PC-3 (cell line): ENCODE measurements around the gene SLC36A1. TPM values are rescaled to one million over a fixed set of nuclear protein-coding genes. Genes with fewer than 3 reads are reported as not detected.
A peak's percentile ranks its signal among the peaks of the same experiment; 100 is the strongest.

Experiments
- ATAC-seq: fragments of 200-7000 bp; cut with Tn5 transposase; 2 replicates; pipeline ENCODE4 v1.9.1; 2020; ENCODE audit warnings: mild to moderate bottlenecking, moderate library complexity
- BruUV-seq: library from RNA; stranded (reverse); fragments of 400-500 nt; replicated peaks from 2 replicates; lab custom pipeline; 2021; lab: Mats Ljungman, UMichigan
- CTCF ChIA-PET: fragments of 300-600 bp; sonication (Branson Sonifier 250); formaldehyde crosslinking; loops from one replicate; lab custom pipeline; 2022; ENCODE audit warnings: antibody characterized with exemption; lab: Charles Lee
- POLR2A ChIA-PET: fragments of 300-600 bp; sonication (Branson Sonifier 250); formaldehyde crosslinking; loops from one replicate; lab custom pipeline; 2022; ENCODE audit warnings: antibody characterized with exemption; ENCODE audit not compliant: unreplicated experiment; lab: Charles Lee
- DNase-seq: peaks from one replicate; pipeline ENCODE4 v3.0.0-alpha.2; 2015
- H2AFZ ChIP-seq: fragments of 300-600 bp; sonication (generic); 2 replicates; pipeline ENCODE4 v1.6.0; 2016; ENCODE audit warnings: antibody characterized with exemption, low read length
- H3F3A ChIP-seq: fragments of 300-600 bp; sonication (generic); one replicate; pipeline ENCODE4 v1.6.0; 2017; ENCODE audit warnings: antibody characterized with exemption, low read length, control low read depth, mild to moderate bottlenecking; ENCODE audit not compliant: unreplicated experiment
- H3K27ac ChIP-seq: fragments of 300-600 bp; sonication (generic); 2 replicates; pipeline ENCODE4 v1.5.1; 2016; ENCODE audit warnings: mild to moderate bottlenecking, low read length
- H3K27me3 ChIP-seq: fragments of 300-600 bp; sonication (generic); 2 replicates; pipeline ENCODE4 v1.6.1; 2016; ENCODE audit warnings: low read length, mixed read lengths
- H3K36me3 ChIP-seq: fragments of 300-600 bp; sonication (generic); 2 replicates; pipeline ENCODE4 v1.6.1; 2016; ENCODE audit warnings: low read depth, mixed run types, low read length, mixed read lengths
- H3K4me1 ChIP-seq: fragments of 300-600 bp; sonication (generic); 2 replicates; pipeline ENCODE4 v1.5.1; 2016; ENCODE audit warnings: low read length; ENCODE audit not compliant: insufficient read depth
- H3K4me2 ChIP-seq: fragments of 300-600 bp; sonication (generic); 2 replicates; pipeline ENCODE4 v1.6.0; 2016; ENCODE audit warnings: low read length
- H3K4me3 ChIP-seq: fragments of 300-600 bp; sonication (generic); 2 replicates; pipeline ENCODE4 v1.5.1; 2016; ENCODE audit warnings: mild to moderate bottlenecking, low read length, mixed read lengths
- H3K79me2 ChIP-seq: fragments of 300-600 bp; sonication (generic); 2 replicates; pipeline ENCODE4 v1.6.1; 2017; ENCODE audit warnings: low read length, mixed read lengths
- H3K9ac ChIP-seq: fragments of 300-600 bp; sonication (generic); 2 replicates; pipeline ENCODE4 v1.6.0; 2016; ENCODE audit warnings: mild to moderate bottlenecking, low read length
- H3K9me2 ChIP-seq: fragments of 300-600 bp; sonication (generic); replicated peaks from 2 replicates; pipeline ENCODE4 v1.6.1; 2016; ENCODE audit warnings: mixed run types, low read length, mixed read lengths
- H3K9me3 ChIP-seq: fragments of 300-600 bp; sonication (generic); 2 replicates; pipeline ENCODE4 v1.6.1; 2016; ENCODE audit warnings: low read length, mixed read lengths
- H4K20me1 ChIP-seq: fragments of 300-600 bp; sonication (generic); 2 replicates; pipeline ENCODE4 v1.6.1; 2016; ENCODE audit warnings: low read length, mixed read lengths
- CTCF ChIP-seq: fragments of 300-600 bp; sonication (generic); conservative IDR thresholded peaks from 2 replicates; pipeline ENCODE4 v1.5.1; 2017; ENCODE audit warnings: antibody characterized with exemption, low read depth, mild to moderate bottlenecking, low read length
- EZH2 ChIP-seq: fragments of 300-600 bp; sonication (generic); IDR thresholded peaks from one replicate; pipeline ENCODE4 v1.6.1; 2017; ENCODE audit warnings: antibody characterized with exemption, mild to moderate bottlenecking, low read length; ENCODE audit not compliant: unreplicated experiment
- EZH2phosphoT487 ChIP-seq: fragments of 300-600 bp; sonication (generic); IDR thresholded peaks from 2 replicates; pipeline ENCODE4 v1.6.1; 2018; ENCODE audit warnings: mild to moderate bottlenecking, antibody characterized with exemption, low read length, borderline replicate concordance
- intact Hi-C: fragments of 100-400 bp; cut with micrococcal nuclease; formaldehyde crosslinking; loops from 2 replicates; pipeline ENCODE4 v1.9.0; 2023
- total RNA-seq: library from RNA; depleted of rRNA; stranded (reverse); fragments of >200 nt; gene quantifications from 2 replicates; pipeline ENCODE4 v1.2.3, GENCODE V29; 2014

Gene SLC36A1
- total RNA-seq, 1 experiment from 2014 or later, result 3.6 TPM

DNA sequence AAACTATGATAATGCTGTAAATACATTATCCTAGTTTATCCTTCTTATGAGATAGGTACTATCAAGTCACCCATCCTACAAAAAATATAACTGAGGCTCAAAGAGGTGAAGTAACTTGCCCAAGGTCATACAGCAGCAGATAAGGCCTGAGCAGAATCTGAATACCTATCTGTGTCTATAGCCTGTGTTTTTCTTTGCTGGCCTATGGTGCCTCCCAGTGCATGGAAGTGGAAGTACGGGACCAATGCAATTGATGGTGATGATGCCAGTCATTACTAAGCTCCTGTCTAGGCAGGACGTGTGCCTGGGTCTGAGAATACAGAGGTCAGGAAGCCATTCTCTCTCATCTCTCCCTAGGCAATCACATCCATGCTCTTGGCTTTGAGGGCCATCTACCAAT lies 75.9 kb downstream of the SLC36A1 start:
- Histone ChIP-seq H2AFZ (no peak overlapping the region), H3K79me2 (no peaks in the 10 kb centered on the region), H4K20me1 (no peaks in the 10 kb centered on the region), H3K27me3 (no peaks in the 10 kb centered on the region), H3K9me2 (no peaks in the 10 kb centered on the region), H3K9me3 (no peaks in the 10 kb centered on the region), H3K4me1 (peaks cover 5% of the 10 kb centered on the region; the same call in 1 of the 2 replicates), H3K27ac (no peak overlapping the region), H3K9ac (no peak overlapping the region), H3K4me2 (no peak overlapping the region), H3F3A (no peaks in the 10 kb centered on the region), H3K36me3 (no peaks in the 10 kb centered on the region), H3K4me3 (no peak overlapping the region)
- DNase-seq (peak; percentile 76), ATAC-seq (peak; percentile 88)
- TF ChIP-seq EZH2phosphoT487 (no peak), CTCF (peak; percentile 81)
- ChIA-PET POLR2A (interaction anchor here (0.6 to 0.9 kb wide), 2 partner anchors 78 to 129 kb away, joined by 3 to 4 read pairs; no protein-coding TSS in a partner anchor), CTCF (interaction anchor here (0.6 to 1.5 kb wide), 6 partner anchors 76 to 248 kb away, joined by 3 to 26 read pairs (median 5); partner anchors contain the start of gene SLC36A1)
- intact Hi-C loops, result loop anchor here (1.0 to 5.0 kb wide), 2 partner anchors 76 to 206 kb away; partner anchors contain the start of gene SLC36A1
- BruUV-seq, result no TSS peak

DNA sequence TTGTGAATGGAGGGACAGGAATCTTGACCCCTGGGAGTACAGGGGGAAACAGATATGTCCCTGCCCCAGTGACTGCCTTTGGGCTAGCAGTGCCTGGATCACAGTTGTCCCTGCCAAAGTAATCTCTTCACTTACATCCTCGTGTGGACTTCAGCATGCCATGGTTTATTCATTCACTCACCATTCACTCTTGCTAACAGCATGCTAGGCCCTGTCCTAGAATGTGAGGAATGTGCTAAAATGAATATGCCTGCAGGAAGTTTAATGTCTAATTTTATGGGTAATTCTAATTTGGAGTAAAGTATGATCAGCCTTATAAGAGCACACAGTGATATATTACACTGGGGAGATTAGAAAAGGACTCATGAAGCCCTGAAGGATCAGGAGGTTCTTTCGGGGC lies 80.8 kb downstream of the SLC36A1 start:
- no TSS peak for BruUV-seq
- CTCF ChIA-PET, result no interaction called here

More for the DNA sequence above, 80.8 kb downstream of the SLC36A1 start:
- intact Hi-C loops, result no loop called here
- DNase-seq (no peak), ATAC-seq (no peak)
- POLR2A ChIA-PET, result no interaction called here
- Histone ChIP-seq H3K27me3 (no peaks in the 10 kb centered on the region), H3K27ac (no peak overlapping the region), H3F3A (no peaks in the 10 kb centered on the region), H3K4me1 (no peaks in the 10 kb centered on the region), H3K4me2 (no peak overlapping the region), H2AFZ (no peak overlapping the region), H3K4me3 (no peak overlapping the region), H3K36me3 (no peaks in the 10 kb centered on the region), H3K9me2 (no peaks in the 10 kb centered on the region), H3K79me2 (no peaks in the 10 kb centered on the region), H3K9ac (no peak overlapping the region), H4K20me1 (no peaks in the 10 kb centered on the region), H3K9me3 (no peaks in the 10 kb centered on the region)
- TF ChIP-seq EZH2 (no peak), EZH2phosphoT487 (no peak), CTCF (no peak)
